Measurements from ENCODE around the gene KBTBD12.
"Not testable (repeated sequence)": the region's sequence is repeated elsewhere in the genome, so short reads cannot be mapped to it uniquely, and the experiment has no call there.

The KBTBD12 gene, protein sequence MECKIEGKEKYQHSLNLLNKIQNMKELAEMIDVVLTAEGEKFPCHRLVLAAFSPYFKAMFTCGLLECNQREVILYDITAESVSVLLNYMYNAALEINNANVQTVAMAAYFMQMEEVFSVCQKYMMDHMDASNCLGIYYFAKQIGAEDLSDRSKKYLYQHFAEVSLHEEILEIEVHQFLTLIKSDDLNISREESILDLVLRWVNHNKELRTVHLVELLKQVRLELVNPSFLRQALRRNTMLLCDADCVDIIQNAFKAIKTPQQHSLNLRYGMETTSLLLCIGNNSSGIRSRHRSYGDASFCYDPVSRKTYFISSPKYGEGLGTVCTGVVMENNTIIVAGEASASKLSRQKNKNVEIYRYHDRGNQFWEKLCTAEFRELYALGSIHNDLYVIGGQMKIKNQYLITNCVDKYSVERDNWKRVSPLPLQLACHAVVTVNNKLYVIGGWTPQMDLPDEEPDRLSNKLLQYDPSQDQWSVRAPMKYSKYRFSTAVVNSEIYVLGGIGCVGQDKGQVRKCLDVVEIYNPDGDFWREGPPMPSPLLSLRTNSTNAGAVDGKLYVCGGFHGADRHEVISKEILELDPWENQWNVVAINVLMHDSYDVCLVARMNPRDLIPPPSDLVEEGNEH

DNA sequence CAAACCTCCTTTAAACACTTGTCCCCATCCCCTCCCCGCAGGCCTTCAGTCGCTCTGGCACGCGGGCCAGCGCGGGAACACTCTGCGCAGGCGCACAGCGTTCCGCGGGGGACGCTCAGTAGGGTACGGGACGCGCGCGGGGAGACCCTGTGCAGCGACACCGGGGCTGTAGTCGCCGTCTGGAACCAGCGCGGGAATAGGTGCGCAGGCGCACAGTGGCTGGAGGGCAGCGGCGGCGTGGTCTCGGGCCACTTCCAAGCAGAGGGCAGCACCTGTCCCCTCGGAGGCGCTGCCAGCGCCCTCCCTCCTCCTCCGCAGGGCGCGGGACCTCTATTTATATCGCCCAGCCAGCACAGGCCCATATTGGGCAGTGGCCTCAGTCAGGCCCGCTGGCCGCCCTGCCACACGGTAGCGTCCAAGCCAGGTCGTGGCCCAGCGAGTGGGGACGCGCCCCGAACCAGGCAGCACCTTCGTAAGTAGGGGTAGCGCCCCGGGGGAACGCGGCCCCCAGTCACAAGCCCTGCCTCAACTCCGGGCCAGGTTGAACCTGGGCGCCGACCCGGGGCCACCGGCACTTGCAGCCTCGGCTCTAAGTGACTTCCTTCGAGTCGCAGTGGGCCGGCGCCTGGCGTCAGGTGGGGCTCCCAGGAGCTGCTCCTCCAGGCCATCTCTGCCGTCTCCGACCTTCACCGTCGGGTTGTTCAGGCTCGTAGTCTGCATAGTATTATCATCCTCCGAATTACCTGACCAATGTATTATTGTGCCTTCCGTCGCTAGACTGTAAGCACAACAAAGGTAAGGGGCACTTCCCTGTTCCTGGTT, at the start of gene KBTBD12:
Gene KBTBD12, plus strand, starts transcription at position 118 of the 822 bp plus-strand sequence. CDS start 7,830 bp downstream, outside the sequence.
- H3K27me3 ChIP-seq (ENCODE audit: control insufficient read depth, insufficient read depth, low read length) = no peaks in the 10 kb centered on the region
- peak within 1 kb of the TSS; percentile 16 for H3K9ac ChIP-seq (ENCODE audit: low read length)
- H3K27ac ChIP-seq (ENCODE audit: low read depth, low read length) = peak within 1 kb of the TSS; percentile 85
- peaks cover 13% of the 10 kb centered on the region for H3K4me1 ChIP-seq (ENCODE audit: control insufficient read depth, insufficient read depth, low read length)
- peak within 1 kb of the TSS; percentile 77 for H3K4me3 ChIP-seq (ENCODE audit: low read length)
- no peaks in the 10 kb centered on the region for H3K36me3 ChIP-seq (ENCODE audit: control insufficient read depth, insufficient read depth, low read length)

DNA sequence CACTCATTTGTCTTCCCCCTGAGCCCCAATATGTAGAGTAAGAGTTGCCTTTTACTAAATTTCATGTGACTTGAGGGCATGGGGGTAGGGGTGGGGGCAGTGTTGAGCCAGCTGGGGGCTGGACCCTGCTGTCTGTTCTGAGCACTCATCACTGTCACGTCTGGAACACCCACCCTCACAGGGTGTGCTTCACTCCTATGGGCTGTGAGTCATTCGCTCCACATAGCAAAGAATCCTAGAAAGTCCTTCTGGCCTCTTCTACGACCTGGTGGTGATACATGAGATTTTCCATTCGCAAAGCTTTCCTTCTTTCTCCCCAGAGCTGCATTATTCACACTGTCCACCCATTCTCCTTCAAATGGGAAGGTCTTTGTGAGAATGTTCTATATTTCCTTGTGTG, 49.1 kb upstream of the KBTBD12 start:
- Histone ChIP-seq H3K4me3 (ENCODE audit: low read length) (no peak overlapping the region), H3K27ac (ENCODE audit: low read depth, low read length) (no peak overlapping the region), H3K27me3 (ENCODE audit: control insufficient read depth, insufficient read depth, low read length) (no peaks in the 10 kb centered on the region), H3K9ac (ENCODE audit: low read length) (no peak overlapping the region), H3K4me1 (ENCODE audit: control insufficient read depth, insufficient read depth, low read length) (no peaks in the 10 kb centered on the region), H3K36me3 (ENCODE audit: control insufficient read depth, insufficient read depth, low read length) (no peaks in the 10 kb centered on the region)

DNA sequence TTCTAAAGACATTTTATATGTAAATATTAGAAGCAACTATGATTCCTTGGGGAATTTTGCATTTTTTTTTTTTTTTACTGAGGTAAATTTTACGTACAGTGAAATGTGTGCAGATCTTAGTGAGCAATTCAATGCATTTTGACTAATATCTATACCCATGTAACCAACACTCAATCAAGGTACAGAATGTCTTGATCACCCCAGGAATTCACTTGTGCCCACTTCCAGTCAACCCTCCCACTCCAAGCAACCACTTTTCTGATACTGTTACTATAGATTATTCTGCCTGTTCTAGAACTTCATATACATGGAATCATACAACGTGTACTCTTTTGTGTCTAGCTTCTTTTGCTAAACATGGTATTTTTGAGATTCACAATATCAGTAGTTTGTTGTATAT, 47.6 kb upstream of the KBTBD12 start:
- Histone ChIP-seq H3K4me1 (ENCODE audit: control insufficient read depth, insufficient read depth, low read length) (no peaks in the 10 kb centered on the region), H3K4me3 (ENCODE audit: low read length) (no peak overlapping the region), H3K9ac (ENCODE audit: low read length) (no peak overlapping the region), H3K27ac (ENCODE audit: low read depth, low read length) (no peak overlapping the region), H3K36me3 (ENCODE audit: control insufficient read depth, insufficient read depth, low read length) (no peaks in the 10 kb centered on the region), H3K27me3 (ENCODE audit: control insufficient read depth, insufficient read depth, low read length) (no peaks in the 10 kb centered on the region)

DNA sequence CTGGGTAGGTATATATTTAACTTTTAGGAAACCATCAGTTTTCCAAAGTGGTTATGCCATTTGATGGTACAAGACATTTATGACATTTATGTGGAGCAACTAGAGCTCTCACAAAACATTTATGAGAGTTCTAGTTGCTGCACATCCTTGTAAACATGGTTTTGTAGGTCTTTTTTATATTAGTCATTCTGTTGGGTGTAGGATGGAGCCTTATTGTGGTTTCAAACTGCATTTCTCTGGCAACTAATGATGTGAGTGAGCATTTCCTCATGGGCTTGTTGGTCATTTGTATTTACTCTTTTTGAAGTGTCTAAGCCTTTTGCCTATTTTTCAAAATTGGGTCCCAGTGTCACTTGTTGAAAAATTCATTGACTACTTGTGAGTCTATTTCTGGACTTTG, 47.0 kb upstream of the KBTBD12 start:
- H3K27me3 ChIP-seq (ENCODE audit: control insufficient read depth, insufficient read depth, low read length) = no peaks in the 10 kb centered on the region
- no peaks in the 10 kb centered on the region for H3K4me1 ChIP-seq (ENCODE audit: control insufficient read depth, insufficient read depth, low read length)
- H3K36me3 ChIP-seq (ENCODE audit: control insufficient read depth, insufficient read depth, low read length) = no peaks in the 10 kb centered on the region
- no peak overlapping the region for H3K4me3 ChIP-seq (ENCODE audit: low read length)
- H3K9ac ChIP-seq (ENCODE audit: low read length) = no peak overlapping the region
- H3K27ac ChIP-seq (ENCODE audit: low read depth, low read length) = no peak overlapping the region

DNA sequence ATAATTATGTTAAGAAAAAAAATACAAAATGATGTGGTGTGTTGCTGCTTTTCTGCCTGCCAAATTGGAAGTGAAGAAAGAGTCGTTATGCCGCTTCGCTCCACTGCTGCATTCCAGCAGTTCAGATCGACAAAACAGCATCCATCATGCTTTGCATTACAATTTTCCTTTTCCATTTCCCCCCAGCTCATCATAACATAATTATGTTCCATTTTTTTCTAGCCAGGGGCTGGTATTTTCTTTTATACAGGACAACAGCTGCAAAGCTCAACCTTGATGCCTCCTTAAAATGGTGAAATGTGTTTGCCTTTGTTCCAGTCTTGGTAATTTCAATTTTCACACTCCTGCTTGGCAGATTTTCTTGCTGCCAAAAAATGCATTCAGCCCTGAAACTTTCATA, 44.9 kb upstream of the KBTBD12 start:
- Histone ChIP-seq H3K9ac (ENCODE audit: low read length) (no peak overlapping the region), H3K36me3 (ENCODE audit: control insufficient read depth, insufficient read depth, low read length) (no peaks in the 10 kb centered on the region), H3K4me1 (ENCODE audit: control insufficient read depth, insufficient read depth, low read length) (no peaks in the 10 kb centered on the region), H3K4me3 (ENCODE audit: low read length) (no peak overlapping the region), H3K27me3 (ENCODE audit: control insufficient read depth, insufficient read depth, low read length) (no peaks in the 10 kb centered on the region), H3K27ac (ENCODE audit: low read depth, low read length) (no peak overlapping the region)

DNA sequence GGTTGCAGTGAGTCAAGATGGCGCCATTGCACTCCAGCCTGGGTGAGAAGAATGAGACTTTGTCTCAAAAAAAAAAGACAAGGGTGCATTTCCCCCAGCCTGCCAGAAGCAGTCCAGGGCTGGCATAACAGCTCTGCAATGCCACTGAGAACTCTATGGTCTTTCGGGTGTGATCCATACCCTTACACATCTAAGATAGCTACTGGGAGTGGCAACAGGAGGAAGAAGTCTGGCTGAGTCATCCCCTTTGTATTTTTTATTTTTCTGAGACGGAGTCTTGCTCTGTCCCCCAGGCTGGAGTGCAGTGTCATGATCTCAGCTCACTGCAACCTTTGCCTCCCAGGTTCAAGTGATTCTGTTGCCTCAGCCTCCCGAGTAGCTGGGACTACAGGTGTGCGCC, 40.9 kb upstream of the KBTBD12 start:
- H3K4me3 ChIP-seq (ENCODE audit: low read length); H3K4me1 ChIP-seq (ENCODE audit: control insufficient read depth, insufficient read depth, low read length); H3K9ac ChIP-seq (ENCODE audit: low read length); H3K36me3 ChIP-seq (ENCODE audit: control insufficient read depth, insufficient read depth, low read length); H3K27ac ChIP-seq (ENCODE audit: low read depth, low read length); H3K27me3 ChIP-seq (ENCODE audit: control insufficient read depth, insufficient read depth, low read length): not testable (repeated sequence)

DNA sequence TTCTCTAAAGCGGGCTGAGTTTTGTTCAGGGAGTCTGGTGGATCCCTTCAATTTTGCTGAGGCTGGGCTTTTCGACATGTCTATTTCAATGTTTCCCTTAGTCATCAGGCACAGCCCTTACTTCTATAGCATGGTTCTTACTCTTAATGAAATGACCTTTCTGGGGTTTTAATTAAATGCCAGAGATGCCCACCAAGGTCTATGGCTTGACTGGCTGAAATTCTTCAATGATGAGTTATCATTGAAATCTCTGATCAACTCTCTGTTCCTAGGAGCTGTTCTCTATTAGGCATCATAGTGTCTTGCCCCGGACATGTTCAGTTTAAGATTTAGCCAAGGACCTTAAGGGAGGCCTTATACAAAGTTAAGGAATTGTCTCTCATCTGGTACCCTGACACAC, 33.4 kb upstream of the KBTBD12 start:
- H3K4me3 ChIP-seq (ENCODE audit: low read length) = no peak overlapping the region
- no peaks in the 10 kb centered on the region for H3K4me1 ChIP-seq (ENCODE audit: control insufficient read depth, insufficient read depth, low read length)
- H3K36me3 ChIP-seq (ENCODE audit: control insufficient read depth, insufficient read depth, low read length) = no peaks in the 10 kb centered on the region
- no peaks in the 10 kb centered on the region for H3K27me3 ChIP-seq (ENCODE audit: control insufficient read depth, insufficient read depth, low read length)
- H3K9ac ChIP-seq (ENCODE audit: low read length) = no peak overlapping the region
- no peak overlapping the region for H3K27ac ChIP-seq (ENCODE audit: low read depth, low read length)

DNA sequence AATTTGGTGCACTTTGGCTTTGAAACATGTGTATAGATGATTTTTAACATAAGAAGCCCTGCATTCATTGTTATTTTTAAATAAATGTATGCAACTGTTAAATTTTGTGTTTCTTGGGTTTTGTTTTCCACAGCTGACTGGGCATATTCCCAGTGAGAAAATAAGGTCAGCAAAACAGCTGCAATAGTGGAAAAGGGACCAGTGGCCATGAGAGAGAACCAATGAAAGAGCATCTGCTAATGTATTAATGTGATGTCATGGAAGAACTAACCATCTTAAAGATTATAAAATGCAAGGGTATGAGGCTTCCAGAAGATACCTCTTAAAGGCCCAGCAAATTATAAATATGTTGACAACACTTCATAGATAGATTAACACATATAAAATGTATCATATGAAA, 31.0 kb upstream of the KBTBD12 start:
- Histone ChIP-seq H3K27me3 (ENCODE audit: control insufficient read depth, insufficient read depth, low read length) (no peaks in the 10 kb centered on the region), H3K27ac (ENCODE audit: low read depth, low read length) (no peak overlapping the region), H3K9ac (ENCODE audit: low read length) (no peak overlapping the region), H3K4me1 (ENCODE audit: control insufficient read depth, insufficient read depth, low read length) (no peaks in the 10 kb centered on the region), H3K36me3 (ENCODE audit: control insufficient read depth, insufficient read depth, low read length) (no peaks in the 10 kb centered on the region), H3K4me3 (ENCODE audit: low read length) (no peak overlapping the region)

DNA sequence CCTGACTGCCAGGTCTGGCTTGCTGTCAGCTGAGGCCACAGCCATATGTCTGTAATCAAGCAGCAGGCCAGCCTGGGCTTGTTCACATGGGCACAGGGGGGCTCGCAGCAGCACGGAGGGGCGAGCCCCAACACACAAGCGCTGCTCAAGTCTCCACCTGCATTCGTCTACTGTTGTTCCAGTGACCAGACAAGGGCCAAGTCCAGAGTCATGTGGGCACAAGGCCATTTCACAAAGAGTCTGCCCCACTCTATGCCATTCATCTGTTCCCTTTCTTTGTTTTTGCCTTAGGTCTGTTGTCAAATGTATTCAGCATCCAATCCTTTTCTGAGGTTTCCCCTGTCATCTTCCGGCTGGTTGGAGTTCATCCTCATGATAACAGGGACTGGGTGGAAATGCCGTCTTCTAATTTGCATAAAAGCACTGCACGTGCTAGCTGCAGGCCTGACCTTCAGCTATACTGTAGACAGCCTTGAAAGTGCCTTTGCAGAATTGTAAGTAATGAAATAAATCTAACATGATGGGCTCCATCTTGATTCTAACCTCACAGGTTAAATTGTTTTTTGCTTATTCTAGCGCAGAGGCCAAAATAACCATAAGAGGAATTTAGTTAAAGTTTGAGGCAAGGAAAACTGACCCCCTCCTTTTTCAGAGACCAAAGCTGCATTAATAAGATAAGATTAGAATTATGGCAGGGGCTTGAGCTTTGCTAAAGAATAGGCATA, 28.6 kb upstream of the KBTBD12 start:
- no peaks in the 10 kb centered on the region for H3K27me3 ChIP-seq (ENCODE audit: control insufficient read depth, insufficient read depth, low read length)
- no peak overlapping the region for H3K9ac ChIP-seq (ENCODE audit: low read length)
- H3K27ac ChIP-seq (ENCODE audit: low read depth, low read length) = no peak overlapping the region
- H3K4me1 ChIP-seq (ENCODE audit: control insufficient read depth, insufficient read depth, low read length) = no peaks in the 10 kb centered on the region
- no peak overlapping the region for H3K4me3 ChIP-seq (ENCODE audit: low read length)
- no peaks in the 10 kb centered on the region for H3K36me3 ChIP-seq (ENCODE audit: control insufficient read depth, insufficient read depth, low read length)

DNA sequence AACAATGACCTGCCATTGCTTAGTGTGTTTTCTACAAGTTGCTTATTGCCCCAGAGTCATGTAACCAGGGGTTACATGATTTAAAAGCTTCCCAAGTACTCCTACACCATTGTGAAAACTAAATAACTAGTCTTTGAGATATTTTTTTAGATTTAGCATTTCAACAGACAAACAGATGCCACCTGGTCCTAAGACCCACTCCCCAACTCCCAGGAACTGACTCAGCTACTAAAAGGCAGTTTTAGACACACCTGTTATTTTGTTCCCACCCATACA, 28.1 kb upstream of the KBTBD12 start:
- H3K4me1 ChIP-seq (ENCODE audit: control insufficient read depth, insufficient read depth, low read length) = no peaks in the 10 kb centered on the region
- H3K4me3 ChIP-seq (ENCODE audit: low read length) = no peak overlapping the region
- no peak overlapping the region for H3K9ac ChIP-seq (ENCODE audit: low read length)
- H3K27ac ChIP-seq (ENCODE audit: low read depth, low read length) = no peak overlapping the region
- no peaks in the 10 kb centered on the region for H3K27me3 ChIP-seq (ENCODE audit: control insufficient read depth, insufficient read depth, low read length)
- no peaks in the 10 kb centered on the region for H3K36me3 ChIP-seq (ENCODE audit: control insufficient read depth, insufficient read depth, low read length)

DNA sequence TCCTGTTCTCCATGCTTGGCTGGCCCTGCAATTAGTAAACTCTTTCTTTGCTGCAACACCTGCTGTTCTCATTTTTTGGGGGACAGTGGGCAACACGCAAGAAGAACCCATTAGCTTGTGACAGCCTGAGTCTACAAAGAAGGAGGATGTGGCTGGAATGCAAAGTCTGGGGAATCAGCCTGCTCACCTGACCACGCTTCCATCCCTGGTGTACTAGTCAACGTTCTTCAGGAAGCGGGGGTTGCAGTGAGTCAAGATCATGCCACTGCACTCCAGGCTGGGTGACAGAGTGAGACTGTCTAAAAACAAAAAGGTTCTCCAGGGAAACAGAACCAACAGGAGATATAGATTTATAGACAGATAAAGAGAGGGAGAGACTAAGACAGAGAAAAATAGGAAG, 27.7 kb upstream of the KBTBD12 start:
- H3K4me1 ChIP-seq (ENCODE audit: control insufficient read depth, insufficient read depth, low read length) = no peaks in the 10 kb centered on the region
- no peaks in the 10 kb centered on the region for H3K27me3 ChIP-seq (ENCODE audit: control insufficient read depth, insufficient read depth, low read length)
- no peak overlapping the region for H3K4me3 ChIP-seq (ENCODE audit: low read length)
- no peak overlapping the region for H3K9ac ChIP-seq (ENCODE audit: low read length)
- H3K36me3 ChIP-seq (ENCODE audit: control insufficient read depth, insufficient read depth, low read length) = no peaks in the 10 kb centered on the region
- no peak overlapping the region for H3K27ac ChIP-seq (ENCODE audit: low read depth, low read length)

DNA sequence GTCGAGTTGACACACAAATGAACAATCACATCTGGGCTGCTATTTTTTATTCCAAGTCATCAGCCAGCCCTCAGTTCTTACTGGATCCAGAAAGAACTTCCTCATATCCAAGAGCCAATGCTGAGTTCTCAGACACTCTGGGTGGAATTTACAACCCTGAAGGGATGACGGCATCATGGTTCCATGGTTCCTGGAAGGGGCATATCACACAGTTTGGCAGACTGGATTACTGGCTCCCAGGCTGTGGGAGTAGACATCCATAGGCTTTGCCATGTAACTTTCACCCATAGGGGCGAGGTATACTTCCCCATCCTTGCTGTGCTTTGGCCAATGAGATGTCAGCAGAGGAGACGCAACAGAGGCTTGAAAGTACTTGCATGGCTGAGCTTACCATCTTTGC, 26.9 kb upstream of the KBTBD12 start:
- Histone ChIP-seq H3K4me3 (ENCODE audit: low read length) (no peak overlapping the region), H3K9ac (ENCODE audit: low read length) (no peak overlapping the region), H3K27me3 (ENCODE audit: control insufficient read depth, insufficient read depth, low read length) (no peaks in the 10 kb centered on the region), H3K36me3 (ENCODE audit: control insufficient read depth, insufficient read depth, low read length) (no peaks in the 10 kb centered on the region), H3K27ac (ENCODE audit: low read depth, low read length) (no peak overlapping the region), H3K4me1 (ENCODE audit: control insufficient read depth, insufficient read depth, low read length) (no peaks in the 10 kb centered on the region)
